LoVo (cell line): ENCODE data around the gene SERTAD2.
A peak's percentile ranks its signal among the peaks of the same experiment; 100 is the strongest.

Experiments used
- DNase-seq: peaks from one replicate; pipeline ENCODE4 v3.0.0-alpha.2; 2016; ENCODE audit warnings: low spot score

SERTAD2 gene

DNA sequence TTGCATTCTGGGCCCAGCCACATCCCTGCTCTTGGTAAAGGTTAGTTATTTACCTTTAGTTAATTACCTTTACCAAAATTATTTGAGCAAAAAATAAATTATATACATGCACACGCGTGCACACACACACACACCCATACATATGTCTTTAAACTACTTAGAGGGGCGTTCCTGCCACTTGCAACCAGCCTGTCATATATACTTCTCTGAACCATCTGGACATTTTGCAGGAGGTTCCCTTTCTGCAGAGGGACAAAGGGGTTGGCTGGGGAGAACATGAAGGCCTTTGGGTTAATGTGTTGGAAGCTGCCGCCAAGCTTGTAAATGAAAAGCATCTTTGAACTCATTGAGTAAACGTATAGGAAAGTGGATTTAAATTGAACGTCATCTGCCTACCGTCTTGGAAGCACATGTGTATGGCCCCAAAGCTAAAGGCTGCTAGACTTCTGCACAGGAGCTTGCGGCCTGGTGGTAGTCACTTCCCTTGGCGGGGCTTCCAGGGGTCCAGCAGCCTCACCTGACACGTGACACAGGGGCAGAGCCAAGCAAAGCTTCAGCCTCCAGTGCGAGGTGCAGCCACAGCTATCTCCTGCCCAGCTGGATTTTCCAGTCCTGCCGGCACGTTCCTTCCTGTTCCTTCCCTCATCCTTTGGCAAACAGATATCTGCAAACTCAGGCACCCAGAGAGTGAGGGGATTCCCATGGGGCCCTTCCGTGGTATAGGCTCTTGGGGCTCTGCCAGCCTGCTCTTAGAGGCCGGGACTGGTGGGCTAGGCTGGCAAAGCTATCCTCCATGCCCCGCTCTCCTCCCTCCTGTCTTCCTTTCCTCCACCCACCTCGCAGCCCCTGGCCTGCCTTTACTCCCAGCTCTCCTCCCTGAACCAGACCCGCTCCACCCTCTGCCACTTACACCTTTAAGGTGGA lies 46.1 kb downstream of the SERTAD2 start:
- no peak for DNase-seq

DNA sequence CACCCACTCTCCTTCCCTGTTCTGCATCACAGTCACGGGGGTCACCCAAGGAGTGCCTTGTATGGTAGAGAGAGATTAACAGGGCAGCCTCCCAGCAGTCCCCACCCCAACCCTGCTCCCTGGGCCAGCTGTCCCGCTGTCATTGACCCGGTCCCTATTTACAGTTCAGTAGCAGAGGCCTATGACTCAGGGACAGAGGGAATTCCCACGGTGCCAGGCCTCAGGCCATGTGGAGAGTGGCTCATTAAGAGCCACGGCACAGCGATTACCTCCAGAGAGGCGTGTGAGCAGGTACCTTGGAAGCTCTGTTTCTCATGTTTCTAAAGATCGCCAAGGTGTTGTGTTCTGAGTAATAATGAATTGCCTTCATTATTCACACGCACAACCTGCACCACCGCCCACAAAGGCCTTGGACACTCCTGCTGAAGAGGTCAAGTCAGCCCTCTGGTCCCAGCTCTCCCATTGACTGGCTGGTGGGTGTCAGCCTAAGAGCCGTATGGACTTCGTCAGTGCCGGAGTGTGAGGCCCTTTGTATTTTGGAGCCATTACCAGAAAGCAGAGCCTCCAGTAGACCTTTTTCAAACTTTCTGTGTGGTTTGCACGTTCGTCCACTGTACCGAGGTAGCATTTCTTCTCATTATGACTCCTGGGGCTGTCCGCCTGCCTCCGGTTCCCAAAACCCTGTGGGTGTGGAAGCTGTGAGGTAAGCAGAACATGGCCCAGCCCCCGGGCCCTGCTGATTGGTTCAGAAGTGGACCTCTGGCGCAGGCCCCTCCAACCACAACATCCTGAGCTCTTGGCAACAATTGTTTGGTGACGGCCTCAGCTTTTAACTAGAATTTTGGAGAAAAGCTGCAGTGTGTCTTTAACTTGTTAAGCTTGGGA lies 47.0 kb downstream of the SERTAD2 start:
- DNase-seq = peak; percentile 27

DNA sequence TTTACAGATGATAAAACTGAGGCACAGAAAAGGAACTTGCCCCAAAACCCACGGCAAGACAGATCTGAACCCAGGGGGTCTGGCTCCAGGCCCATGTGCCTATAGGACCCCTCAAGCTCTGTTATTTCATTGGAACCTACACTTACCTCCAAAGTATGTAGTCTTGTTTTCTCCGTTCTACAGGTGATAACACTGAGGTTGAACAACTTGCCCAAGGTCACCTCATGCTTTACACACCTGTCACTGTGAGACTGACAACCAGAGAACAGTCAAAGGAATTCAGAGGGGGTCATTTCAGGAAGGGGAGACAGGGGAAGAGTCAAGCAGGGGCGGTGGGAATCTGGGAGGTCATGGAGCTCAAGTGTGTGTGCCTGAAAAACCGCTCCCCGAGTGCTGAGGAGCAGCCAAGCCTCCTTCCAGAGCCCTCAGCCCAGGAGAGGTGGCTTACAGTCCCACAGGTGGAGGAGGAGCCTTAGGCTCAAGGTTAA lies 47.7 kb downstream of the SERTAD2 start:
- DNase-seq = no peak

DNA sequence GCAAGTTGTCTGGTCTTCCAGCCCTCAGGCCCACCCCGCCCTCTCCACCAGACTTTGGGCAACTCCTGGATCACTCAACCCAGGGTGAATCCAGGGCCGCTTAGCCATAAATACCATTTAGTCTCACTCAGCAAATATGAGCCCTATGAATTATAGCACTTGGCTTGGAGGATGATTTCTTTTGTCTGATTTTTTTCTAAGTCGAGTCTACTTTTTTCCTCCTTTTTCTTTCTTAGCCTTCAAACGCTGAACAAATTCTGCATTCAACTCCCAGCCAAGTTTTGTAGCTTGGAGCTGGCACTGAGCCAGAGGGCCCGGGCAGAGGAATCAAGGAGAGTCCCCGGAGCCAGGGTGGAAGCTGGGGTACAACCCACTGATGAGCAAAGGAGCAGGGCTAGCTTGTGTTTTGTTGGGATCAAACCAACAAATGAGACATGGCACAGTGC lies 48.7 kb downstream of the SERTAD2 start:
- no peak for DNase-seq

DNA sequence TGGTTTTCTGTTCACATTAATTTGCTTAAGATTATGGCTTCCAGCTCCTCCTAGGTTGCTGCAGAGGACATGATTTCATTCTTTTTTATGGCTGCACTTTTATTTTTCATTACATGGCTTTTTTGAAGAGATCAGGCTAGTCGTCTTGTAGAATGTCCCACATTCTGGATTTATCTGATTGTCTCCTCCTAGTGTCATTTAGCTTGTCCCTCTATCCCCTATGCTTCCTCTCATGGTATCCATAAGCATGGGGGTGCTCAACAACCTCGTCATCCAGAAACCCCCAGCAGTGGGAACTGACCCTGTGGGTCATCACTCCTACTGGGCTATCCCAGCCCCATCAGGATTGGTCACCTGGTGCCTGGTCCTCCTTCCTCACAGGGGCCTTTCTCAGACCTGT lies 49.6 kb downstream of the SERTAD2 start:
- no peak for DNase-seq

DNA sequence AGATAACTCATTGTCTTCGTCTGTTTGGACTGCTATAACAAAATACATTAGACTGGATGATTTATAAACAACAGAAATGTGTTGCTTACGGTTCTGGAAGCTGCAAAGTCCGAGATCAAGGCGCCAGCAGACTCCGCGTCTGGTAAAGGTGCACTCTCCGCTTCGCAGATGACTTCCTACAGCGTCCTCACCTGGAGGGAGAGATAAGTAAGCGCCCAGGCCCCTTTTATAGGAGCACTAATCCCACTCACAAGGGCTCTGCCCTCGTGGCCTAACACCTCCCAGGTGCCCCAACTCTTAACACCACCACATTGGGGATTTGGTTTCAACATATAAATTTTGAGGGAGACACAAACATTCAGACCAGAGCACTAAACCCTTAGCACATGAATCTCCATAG lies 51.3 kb downstream of the SERTAD2 start:
- DNase-seq = no peak

DNA sequence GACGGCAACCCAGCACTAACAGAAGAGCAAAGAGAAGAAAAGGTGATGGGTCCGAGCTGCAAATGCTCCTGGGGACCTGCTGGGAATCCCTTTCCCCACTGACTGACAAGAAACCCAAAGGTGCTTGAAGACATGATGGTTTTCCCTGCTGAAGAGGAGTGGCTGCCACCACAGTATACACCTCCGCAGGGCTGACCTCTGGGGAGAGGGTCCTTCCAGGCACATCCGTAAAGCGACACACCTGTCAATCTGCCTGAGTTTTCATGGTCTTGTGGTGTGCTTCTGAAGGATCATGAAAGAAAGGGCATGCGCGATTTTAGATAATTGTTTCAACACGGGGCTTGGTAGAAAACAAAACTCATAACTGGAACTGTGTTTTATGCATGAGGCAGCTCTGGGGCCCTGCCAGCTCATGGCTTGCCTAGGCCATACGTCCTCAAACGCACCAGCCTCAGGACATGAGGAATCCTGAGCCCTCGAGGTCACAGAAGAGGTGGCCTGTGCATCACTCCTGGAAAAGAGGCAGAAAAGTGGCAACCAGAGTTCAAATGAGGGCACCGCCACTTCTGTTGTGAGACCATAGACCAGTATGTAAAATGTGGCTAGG lies 51.8 kb downstream of the SERTAD2 start:
- DNase-seq = no peak

DNA sequence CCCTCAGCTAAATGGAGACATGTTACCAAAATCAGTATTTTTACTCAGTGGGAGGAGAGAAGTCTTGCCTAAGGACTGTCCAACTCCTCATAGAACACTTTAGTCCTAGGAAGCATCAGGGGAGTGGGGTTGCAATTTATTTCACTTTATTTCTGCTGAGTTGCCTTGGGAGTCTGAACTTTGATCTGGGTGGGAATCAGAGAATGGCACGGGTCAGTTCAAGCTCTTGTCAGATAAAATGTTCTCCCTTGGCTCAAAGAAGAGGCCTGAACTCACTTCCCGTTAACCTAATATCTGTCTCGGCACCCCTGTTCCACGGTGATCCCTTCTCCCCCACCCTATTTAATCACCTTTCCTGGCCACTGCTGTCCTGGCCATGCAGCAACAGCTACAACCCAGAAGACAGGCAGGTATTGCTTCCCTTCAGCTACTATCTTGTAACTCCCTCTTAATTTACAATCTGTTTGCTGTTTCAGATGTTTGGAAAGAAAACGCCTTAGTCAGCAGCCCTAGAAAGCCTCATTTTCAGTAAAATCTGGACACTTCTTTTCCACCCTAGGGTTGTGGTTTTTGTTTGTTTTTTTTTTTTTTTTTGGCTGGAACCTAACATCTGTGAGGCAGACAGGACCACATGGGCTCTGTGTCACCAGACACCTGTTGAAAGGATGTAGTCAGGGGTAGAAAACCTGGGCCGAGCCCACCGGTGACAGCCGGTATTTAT lies 52.5 kb downstream of the SERTAD2 start:
- peak; percentile 17 for DNase-seq

DNA sequence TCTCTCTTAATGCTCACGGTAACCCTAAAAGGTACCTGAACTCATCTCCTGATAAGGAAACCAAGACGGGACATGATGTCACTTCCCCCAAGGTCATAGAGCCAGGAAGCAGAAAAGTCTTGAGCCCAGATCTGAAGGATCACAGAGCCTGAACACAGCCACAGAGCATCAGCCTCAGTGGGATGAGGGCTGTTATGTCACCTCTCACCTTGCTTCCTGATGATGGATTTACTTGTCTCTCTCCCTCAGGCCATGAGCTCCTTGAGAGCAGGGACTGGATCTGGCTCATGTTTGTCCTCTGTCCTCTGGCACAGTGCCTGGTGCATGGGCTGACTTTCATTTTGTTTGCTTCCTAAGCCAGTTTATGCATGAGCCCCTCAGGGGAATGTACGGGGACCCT lies 54.2 kb downstream of the SERTAD2 start:
- DNase-seq = no peak

DNA sequence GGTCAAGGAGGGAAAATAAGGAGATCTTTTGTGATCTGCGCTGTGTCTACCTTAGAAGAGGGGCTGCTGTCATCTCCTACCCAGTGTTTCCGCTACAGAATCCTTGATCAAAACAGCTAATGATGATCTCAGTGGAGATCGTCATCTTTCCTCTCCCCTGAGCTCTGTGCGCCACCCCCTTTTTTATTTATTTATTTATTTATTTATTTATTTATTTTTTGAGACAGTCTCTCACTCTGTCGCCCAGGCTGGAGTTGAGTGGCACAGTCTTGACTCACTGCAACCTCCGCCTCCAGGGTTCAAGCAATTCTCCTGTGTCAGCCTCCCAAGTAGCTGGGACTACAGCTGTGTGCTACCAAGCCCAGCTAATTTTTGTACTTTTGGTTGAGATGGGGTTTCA lies 55.5 kb downstream of the SERTAD2 start:
- DNase-seq = no peak

DNA sequence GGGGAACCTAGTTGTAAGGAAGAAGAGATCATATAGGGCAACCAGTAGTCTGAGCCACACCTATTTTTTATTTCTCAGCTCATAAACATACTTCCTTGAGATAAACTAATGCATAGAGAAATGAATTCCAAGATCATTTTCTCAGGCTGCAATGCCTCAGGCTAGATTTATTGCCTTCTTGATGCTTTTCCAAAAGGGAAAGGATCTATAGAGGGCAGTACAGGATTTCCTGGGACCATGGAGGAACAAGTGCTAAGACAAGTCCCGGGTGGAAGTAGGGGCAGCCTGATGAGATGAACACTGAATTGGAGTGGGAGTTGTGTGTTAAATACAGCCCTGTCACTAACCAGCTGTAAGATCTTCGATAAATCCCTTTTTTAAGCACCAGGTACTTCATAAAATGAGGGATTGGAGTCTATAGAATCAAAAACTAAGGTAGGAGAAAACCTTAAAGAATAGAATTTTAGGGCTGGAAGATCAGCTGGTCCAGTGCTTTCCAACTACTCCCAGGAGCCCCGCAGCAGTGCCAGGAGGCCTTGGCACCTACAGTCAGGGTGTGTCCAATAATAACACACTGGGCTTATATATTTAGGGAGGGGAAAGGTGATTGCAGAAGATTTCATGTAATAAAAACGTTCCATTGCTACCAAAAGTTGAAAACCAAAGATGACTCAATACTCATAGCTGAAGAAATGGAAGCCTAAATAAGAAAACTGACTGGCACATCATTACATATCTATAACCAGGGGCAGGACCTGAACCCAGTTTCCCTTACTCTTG lies 58.1 kb downstream of the SERTAD2 start:
- peak; percentile 48 for DNase-seq

DNA sequence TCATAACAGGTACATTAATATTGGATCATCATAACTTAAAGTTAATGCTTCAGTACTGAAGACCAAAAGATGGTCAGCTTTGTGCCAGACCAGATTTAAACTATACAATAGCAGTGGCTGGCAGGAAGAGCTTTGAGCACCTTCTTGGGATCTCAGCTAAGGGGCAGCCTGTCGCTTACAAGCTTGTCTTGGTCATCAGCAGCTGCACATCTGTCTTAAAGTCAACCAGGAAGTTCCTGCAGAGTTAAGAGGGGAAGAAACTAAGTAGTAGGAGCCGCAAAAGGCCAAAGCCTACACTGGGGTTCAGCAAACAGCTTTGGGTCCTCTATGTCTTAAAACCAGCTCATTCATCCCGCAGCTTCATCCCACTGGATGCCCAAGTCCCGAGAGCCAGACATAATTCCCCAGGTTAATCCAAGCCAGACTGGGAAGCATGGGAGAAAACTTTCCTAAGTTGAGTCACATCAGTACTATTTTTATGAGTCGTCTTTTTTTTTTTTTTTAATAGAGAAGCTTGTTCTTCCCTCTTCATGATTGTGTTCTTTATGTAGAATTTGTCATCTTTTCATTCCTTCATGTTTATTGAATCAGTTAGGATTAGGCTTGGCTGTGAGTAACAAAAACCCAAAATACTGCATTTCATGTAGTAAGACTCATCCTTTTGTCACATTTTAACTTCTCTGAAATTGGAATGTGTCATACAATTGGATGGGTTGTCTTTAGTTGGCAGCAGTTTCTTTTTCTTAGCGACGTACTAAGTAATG lies 59.3 kb downstream of the SERTAD2 start:
- DNase-seq = peak; percentile 20

DNA sequence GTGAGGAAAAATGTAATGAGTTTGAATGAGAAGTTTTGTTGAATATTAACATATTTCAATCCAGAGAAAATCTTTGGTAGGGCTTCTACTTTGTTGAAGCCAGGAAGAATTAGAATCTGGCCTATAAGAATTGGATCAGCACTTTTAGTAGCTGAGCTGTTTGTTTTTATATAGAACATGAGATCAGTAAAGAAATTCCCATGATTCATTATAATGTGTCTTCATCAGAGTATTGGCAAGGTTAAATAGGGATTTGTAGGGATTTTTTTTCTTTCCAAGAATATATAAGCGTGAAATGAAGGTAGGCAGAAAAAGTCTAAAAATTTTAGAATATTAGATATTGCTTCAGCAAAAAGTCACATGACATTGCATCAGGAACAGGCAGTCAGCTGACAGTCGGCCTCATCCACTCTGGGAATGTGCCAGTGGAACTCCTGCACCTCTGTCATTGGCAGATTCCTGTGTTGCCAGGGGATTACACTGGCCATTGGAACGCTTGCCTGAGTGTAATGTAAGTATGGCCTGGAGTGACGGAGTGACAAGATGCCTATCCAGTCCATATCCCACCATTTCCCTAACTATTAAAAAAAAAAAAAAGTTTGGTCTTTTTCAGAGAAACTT lies 60.6 kb downstream of the SERTAD2 start:
- no peak for DNase-seq

DNA sequence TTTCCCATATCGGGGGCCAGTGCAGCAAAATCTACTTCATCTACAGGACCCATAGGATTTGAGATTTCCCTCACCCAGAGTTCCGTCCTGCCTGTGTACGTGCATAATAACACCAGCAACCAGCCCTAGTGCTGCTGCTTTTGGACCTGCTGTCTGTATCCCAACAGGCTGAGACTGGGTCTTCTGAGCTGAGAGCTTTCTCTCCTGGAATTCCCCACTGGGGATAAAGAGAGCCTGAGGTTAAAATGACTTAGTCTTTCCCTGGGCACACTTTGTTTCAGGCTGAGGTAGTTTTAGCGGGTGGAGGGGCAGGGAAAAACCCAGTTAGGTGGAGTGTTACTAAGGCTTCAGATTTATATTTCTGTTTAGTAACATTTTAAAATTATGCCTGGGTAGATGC lies 62.5 kb downstream of the SERTAD2 start:
- DNase-seq = no peak

DNA sequence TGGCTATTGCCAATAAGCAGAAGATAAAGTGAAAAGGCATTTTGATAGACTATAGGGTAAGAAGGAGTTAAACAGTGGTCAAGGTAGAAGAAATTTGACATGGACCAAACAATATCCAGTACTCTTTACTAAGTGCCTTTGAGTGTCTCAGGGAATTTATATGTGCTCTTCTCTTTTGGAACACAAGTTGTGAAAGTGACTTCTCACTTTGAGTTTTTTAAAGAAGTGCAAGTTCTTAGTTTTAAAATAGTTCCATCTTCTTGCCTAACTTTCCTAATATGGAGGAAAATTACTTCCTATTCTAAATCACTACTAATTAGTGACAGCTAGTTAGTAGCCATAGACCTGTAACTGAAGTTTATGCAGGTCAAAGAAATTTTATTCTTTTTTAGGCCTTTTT lies 66.2 kb downstream of the SERTAD2 start:
- DNase-seq = no peak

DNA sequence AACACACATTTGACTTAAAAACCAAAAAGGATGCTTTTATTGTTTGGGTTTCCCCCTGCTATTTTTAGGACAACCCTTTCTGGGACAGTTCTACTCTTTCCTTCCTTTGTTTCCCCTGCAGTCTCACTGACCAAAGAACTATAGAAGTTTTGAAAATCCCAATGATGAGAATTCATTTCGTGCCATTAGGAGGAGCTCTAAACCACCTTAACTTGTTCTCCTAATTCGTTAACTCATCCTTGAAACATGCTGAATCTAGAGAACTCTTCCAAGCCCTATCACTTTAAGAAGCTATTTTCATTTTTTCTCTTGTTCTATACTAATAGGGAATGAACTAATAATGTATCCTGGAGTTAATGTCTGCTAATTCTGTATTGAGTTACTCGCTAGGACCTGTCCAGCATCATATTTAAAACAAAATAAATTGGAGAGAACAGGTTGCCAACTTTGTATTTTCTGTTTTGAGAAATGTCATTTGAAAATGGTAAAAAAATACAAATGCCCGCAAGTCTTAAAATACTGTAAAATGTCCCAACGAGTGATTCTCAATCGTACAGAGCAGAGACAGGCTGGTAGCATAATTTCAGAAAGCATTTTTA lies 66.7 kb downstream of the SERTAD2 start:
- peak; percentile 17 for DNase-seq

DNA sequence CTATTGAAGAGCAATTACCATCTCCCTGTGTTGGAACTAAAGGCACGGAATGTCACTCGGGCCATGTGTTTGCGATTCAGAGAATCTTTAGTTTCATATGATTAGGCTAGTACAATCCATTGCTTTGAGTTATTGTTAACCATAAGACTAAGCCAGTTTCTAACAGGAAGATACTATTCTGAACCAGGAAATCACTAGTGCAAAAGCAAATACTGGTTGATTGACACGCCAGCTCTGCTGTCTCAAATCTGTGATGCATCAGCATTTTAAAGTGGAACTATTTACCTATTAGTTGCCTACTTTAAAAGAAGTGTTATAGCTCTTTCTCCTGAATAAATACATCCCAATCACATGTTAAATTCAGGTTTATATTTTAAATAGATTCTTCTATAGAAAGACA lies 67.7 kb downstream of the SERTAD2 start:
- no peak for DNase-seq

DNA sequence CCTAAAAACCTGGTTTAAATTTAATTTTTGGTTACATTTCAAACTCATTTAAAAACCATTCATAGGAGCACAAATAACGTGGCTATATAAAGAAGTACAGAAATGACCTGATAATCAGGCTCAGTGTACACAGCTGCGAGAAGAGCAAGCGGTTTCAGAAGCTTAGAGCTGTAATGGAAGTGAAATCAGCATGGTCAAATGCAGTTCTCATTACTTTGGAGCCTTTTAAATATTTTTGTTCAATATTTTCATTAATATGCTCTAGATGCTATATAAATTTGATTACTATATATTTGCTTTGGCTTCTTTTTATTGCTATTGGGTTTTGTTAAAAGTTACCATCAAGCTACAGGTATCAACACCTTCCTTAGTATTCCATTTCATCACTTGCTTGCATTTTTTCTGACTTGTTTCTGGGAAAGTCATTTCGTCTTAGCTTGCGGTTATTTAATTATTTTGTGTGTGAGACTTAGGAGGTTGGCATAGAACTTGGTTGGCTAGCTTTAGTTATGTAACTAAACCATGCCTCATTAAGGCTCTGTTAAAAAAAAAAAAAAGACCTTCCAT lies 70.9 kb downstream of the SERTAD2 start:
- DNase-seq = no peak
